Raji (cell line): Measurements from ENCODE around the gene C20orf204.

Experiments
- POLR2A ChIP-seq: IDR thresholded peaks from 2 replicates; pipeline ENCODE4 v1.6.1; 2011; ENCODE audit warnings: low read depth, low read length, control low read depth; ENCODE audit not compliant: insufficient read depth

C20orf204 gene

DNA sequence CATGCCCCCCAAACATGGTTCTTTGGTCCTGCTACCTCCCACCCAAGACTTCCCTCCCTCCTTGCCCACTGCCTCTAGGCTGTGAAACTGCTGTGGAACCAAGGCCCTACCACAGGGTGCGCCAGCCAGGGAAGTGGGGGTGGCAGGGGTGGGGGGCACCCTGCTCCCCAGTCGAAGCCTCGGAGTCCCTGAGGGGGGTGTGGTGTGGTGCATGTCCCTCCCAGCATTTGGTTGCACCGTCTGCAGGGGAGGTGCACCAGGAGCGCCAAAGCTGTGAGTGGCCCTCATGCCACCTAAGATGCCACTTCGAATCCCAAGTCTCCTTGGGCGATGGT lies 41.5 kb downstream of the C20orf204 start:
- TF ChIP-seq POLR2A = peak; percentile 45; the same call in 1 of the 2 replicates

GRCh38 chr20:64077876-64078551 lies 42.0 kb downstream of the C20orf204 start:
- peak; percentile 39; the same call in 1 of the 2 replicates for TF ChIP-seq POLR2A

DNA sequence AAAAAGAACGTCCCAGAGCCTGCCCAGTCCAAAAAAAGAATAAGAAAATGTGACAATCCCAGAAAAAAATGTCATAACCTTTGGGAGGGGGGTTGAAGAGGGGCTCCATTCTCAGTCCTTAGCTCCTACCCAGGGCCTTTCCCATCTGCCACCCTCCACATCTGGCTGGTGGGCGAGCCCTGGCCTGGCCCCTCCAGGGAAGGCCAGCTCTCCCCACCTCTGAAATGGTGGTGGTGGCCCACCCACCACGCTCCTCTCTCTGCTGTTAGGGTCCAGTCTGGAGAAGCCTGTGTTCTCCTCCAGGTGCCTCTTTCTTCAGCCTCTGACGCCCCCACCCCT lies 42.9 kb downstream of the C20orf204 start:
- no peak for TF ChIP-seq POLR2A

DNA sequence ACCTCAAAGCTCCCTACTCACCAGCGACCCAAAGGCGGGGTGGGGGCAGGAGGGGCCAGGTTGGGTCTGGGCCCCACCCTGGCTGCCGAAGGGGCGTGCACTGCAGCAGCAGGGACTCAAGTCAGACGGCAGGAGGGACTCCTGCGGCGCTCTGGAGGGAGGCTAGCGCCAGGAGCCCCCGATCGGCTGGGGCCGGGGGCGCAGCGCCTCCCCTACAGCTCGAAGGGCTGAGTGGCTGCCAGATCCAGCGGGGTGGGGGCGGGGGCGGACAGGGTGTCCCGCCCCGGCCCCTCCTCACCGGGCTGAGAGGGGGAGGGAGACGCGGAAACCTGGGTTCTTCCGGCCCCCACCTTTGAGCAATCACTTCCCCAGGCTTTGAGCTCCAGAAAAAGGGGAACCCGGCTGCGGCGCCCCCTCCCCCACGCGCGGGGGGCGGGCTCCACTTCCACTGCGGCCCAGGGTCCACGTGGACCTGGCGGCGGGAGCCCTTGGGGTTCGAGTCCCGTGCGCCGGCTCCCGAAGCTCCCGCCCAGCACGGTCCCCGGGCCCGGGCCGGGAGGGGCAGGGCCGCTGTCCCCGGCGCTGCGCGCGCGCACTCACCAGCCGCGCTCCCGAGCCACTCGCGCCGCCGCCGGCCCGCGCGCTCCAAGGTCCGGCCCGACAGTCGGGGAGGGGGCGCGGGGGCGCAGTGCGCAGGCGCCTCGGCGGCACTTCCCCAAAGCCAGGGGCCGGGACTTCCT lies 43.5 kb downstream of the C20orf204 start, which contains the start of gene RGS19:
Gene RGS19, minus strand, starts transcription at position 246 of the 740 bp plus-strand sequence. CDS start 2,632 bp downstream, outside the sequence.
- TF ChIP-seq POLR2A = peak; percentile 56

DNA sequence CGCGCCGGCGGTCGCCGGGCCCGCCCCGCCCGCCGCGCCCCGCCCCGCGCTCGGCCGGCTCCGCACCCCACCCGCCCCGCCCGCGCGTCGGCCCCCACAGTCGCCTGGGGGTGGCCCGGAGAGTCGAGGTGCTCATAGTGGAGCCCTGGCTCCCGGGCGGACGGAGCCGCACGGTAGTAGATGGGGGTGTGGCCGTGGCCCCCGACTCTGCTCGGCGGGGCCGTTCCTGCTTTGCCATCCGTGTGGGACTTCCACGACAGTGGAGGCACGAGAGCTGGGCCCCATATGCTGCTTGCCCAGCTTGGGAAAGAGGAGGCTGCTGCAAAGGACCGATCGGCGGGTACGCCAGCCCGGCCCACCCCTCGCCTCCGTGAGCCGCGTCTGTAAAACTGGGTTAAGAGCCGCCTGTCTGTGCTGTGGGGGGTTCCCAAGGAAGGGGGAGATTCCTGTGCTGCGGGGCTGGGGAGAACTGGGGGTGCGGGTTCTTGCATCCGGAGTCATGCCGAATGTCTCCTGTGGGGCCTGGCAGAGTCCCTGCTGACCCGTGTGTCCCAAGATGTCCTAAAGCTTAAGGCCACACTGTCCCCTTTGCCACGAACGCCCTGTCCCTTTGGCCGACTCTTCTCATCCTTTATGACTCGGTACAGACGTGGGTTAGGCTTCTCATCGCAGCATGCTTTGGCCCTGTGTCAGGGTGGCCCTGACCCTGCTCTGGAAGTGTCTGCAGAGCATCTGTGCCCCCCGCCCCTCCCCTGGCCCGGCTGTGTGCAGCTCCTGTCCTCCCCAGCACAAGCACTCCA lies 44.2 kb downstream of the C20orf204 start, which contains the start of gene OPRL1:
Gene OPRL1, plus strand, starts transcription at position 70 of the 800 bp plus-strand sequence. CDS start 12,639 bp downstream, outside the sequence.
- peak; percentile 56 for TF ChIP-seq POLR2A

DNA sequence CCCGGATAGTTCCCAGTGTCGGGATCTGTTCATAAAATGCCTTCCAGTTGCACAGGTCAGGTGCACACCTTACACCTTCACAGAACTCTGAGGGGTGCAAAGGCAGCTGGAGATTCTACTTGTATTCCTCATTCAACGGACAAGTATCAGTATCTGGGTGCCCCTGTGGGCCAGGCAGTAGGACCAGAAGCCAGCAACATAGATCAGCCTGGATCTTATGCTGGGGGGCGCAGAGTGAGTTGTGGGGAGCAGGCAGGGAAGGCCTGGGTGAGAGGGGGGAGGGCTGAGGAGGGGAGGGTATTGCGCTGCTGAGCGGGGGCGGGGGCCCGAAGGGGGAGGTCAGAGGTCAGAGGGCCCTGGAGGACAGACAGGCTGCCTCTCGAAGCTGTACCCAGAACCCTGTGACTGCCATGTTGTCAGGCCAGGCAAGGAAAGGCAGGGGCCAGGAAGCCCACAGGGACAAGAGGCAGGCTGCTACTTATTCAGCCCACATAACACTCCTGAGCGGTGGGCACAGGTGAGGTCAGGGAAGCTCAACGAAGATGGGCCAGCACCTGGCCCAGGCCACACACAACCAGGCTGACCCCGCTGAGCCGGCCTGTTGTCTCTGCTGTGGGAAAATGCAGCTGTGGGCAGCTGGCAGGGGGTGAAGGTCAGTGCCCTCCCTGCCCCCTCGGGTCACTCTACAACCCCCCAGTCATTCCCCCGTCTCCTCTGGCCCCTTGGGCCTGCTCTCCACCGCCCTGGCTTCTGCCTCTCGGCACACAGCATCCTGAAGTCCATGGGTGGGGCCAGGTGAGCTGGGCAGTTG lies 45.0 kb downstream of the C20orf204 start:
- TF ChIP-seq POLR2A = no peak

DNA sequence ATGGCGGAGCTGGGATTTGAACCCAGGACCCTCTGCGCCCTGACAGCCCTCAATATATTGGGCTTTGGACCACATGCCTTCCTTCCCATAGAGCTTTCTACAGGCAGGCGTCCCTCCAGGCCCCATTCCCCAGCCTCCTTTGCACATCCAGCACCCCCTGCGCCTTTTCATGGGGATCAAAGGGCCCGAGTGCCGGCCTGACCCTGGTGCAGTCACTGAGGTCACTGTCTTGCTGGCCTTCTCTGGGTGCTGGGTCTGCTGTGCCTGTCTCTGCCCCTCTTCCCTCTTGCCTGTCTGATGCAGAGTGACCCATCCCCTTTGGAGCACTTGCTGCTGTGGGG lies 45.6 kb downstream of the C20orf204 start:
- no peak for TF ChIP-seq POLR2A

GRCh38 chr20:64082126-64082731 lies 46.2 kb downstream of the C20orf204 start:
- no peak for TF ChIP-seq POLR2A

- TF ChIP-seq POLR2A = no peak
Observed at GRCh38 chr20:64082820-64083377, 46.9 kb downstream of the C20orf204 start.

DNA sequence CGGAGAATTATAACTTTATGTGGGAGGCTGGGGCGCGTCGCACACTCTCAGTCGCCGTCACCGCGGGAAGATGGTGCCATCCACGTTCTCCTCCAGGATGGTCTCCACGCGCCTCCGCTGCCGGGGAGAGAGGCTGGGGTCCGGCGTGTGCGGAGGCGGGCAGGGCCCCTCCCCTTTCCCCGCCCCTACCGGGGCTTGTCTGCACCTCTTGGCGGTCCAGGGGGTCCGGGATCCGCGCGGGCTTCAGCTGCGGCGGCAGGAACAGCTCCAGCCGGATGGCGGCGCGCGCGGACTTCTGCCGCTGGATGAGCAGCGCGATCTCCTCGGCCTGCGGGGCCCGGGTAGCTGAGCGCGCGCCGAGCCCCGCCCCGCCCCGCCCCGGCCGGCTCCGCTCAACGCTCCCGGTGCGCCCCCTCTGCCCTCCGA lies 47.4 kb downstream of the C20orf204 start:
- TF ChIP-seq POLR2A = no peak

DNA sequence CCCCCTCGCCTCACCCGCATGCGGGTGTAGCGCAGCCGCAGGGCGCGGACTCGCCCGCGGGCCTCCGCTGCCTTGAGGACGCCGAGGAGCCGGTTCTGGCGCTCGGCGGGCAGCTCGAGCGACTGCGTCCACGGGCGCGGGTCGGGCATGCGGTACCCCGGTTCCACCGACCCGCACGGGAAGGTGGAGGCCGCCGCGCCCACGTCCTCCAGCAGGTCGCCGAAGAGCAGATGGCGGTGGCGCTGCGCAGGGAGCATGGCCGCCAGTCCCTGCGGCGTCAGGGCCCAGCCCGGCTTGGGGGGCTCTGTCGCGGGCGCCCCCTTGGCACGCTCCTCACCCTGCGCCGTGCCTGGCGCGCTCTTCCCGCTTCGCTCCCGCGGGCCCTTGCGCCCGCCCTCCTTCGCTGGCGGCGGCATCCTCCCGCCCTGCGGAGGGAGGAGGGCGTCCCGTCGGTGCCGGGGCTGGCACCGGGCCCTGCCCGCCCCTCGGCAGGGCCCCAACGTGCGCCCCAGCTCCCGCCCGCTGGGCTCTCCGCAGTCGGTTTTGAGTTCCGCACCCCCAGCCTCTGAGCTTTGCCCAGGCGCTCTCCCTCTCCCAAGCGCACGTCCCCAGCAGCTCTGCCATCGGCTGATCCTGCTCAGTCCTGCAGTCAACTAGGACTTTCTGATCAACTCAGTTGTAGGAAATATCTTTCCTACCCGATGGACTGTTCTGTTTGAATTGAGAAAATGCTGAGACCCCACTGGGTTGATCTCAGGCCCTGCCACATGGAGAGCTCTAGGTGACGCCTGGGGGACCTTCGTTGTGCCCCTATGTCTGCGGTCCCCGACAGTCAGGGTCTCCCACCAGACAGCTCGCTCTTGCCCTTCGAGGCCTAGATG lies 48.1 kb downstream of the C20orf204 start, which contains the start of gene LKAAEAR1:
Gene LKAAEAR1, minus strand, starts transcription at position 595 of the 881 bp plus-strand sequence. Its CDS starts 179 bp downstream, at position 416.
- TF ChIP-seq POLR2A = no peak

DNA sequence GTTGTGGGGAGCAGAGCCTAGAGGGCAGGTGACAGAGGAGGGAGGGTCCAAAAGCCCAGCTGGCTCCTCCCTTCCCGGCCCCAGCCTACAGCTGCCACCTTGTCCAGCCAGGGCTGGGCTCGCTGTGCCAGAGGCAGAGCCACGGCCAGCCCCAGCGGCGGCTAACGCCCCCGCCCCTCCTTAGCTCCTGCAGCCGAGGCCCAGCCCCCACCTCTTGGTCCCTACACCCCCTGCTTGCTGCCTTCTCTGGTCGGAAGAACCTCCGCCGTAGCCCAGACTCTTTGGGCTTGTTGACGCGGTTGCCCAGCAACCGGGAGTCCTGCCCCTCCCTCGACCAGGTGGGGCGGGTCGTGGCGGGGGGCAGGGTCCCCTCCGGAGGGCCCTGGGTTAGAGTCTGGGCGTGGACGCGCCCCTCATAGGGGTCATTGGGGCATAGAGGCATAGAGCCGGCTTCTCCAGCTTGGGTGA lies 48.7 kb downstream of the C20orf204 start:
- no peak for TF ChIP-seq POLR2A

DNA sequence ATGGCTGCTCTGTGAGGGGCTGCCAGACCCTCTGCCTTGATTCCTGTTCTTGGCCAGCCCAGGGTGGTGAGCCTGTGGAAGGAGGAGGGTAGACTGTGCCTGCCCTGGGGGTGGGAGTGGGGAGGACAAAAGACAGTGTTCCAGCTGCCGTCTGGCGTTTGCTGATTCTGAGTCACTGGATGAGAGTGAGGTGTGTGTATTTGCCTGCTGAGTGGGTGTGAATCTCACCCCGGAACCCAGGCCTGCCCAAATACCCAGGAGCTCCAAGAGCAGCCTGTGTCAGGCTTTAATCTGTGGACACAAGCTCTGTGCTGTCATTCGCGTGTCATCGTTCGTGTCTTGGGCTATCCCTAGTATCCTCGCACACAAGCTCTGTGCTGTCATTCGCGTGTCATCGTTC lies 50.8 kb downstream of the C20orf204 start:
- TF ChIP-seq POLR2A = no peak
